GM12878 (cell line): ENCODE measurements around the gene NSMCE1.

Experiments
- POLR2A ChIP-seq: IDR thresholded peaks from 2 replicates; pipeline ENCODE4 v1.6.1; 2011; ENCODE audit warnings: low read depth, mild to moderate bottlenecking, low read length
- RAD21 ChIP-seq: IDR thresholded peaks from 2 replicates; pipeline ENCODE4 v1.6.1; 2011; ENCODE audit warnings: mild to moderate bottlenecking, low read depth, low read length, moderate library complexity; ENCODE audit not compliant: insufficient read depth

- no peak for TF ChIP-seq RAD21
- TF ChIP-seq POLR2A: no peak
Measured at GRCh38 chr16:27211026-27211425, 57.5 kb downstream of the NSMCE1 start.
